ENCODE results near the gene HPSE2. TPM values are rescaled to one million over a fixed set of nuclear protein-coding genes. Genes with fewer than 3 reads are reported as not detected.
"Not testable (repeated sequence)": the region's sequence is repeated elsewhere in the genome, so short reads cannot be mapped to it uniquely, and the experiment has no call there.

Gene HPSE2
- total RNA-seq, 1 experiment from 2014 or later: 0.05 TPM

DNA sequence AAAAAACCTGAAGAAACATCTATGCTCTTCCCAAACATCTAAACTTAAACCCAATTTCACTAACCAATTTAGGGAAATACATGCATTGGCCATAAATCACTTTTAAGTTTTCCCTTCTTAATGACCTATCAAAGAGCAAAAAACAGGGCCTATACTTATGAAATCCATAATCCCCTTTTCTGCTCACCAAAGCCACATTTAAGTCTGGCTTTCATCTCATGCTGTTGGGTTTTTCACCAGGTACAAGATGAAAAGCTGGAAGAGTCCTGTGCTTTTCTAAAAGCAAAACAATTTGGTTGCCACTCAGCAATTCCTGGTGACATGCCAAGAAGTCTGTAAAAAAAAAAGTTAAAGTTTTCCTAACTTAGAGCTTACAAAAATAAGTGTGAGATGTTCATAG is 92.6 kb downstream of the HPSE2 start:
- Histone ChIP-seq H3K9me2 (ENCODE audit: insufficient read depth) (no peaks in the 10 kb centered on the region), H3K79me2 (ENCODE audit: insufficient read depth, low read length) (no peaks in the 10 kb centered on the region), H3K9ac (ENCODE audit: low read length) (no peak overlapping the region), H2AFZ (ENCODE audit: low read depth, low read length, poor library complexity, severe bottlenecking) (no peak overlapping the region), H3K4me1 (ENCODE audit: control insufficient read depth in 1 of 2, insufficient read depth in 2 of 2, low read length in 2 of 2) (peaks cover 0 to 5% of the 10 kb centered on the region in 2 experiments; a peak in 2 of 4 replicates), H3K4me3 (replicated peaks in 1 of 2; ENCODE audit: low read depth in 1 of 2, low read length in 2 of 2) (no peak overlapping the region), H3K27me3 (ENCODE audit: insufficient read depth, low read length) (peaks cover 41% of the 10 kb centered on the region), H4K20me1 (ENCODE audit: insufficient read depth) (no peaks in the 10 kb centered on the region), H3K27ac (ENCODE audit: low read depth, low read length) (no peak overlapping the region), H3K4me2 (ENCODE audit: low read length) (no peak overlapping the region), H3K36me3 (ENCODE audit: control insufficient read depth in 1 of 2, insufficient read depth in 2 of 2, low read length in 2 of 2) (no peaks in the 10 kb centered on the region), H3K9me3 (ENCODE audit: control insufficient read depth in 1 of 2, insufficient read depth in 1 of 2, low read depth in 1 of 2, low read length in 2 of 2) (no peaks in the 10 kb centered on the region)
- ATAC-seq: no peak
- CTCF ChIA-PET: no interaction called here
- POLR2A ChIA-PET: no interaction called here
- no peak for DNase-seq (ENCODE audit: low read depth, low spot score)
- no TSS peak for BruUV-seq (replicated peaks)
- RAD21 ChIA-PET (ENCODE audit: low non-redundant PET in 1 of 2, low total read pairs in 2 of 2, uncharacterized antibody in 2 of 2, unreplicated experiment in 2 of 2): no interaction called here
- intact Hi-C loops (cut with micrococcal nuclease): no loop called here
- no peak for TF ChIP-seq EZH2 (IDR thresholded peaks at IDR 0.05)
- TF ChIP-seq EZH2phosphoT487 (IDR thresholded peaks at IDR 0.05; ENCODE audit: borderline replicate concordance): no peak
- no peak for TF ChIP-seq SRF (IDR thresholded peaks at IDR 0.05; ENCODE audit: low read depth)
- no peak for TF ChIP-seq YY1 (IDR thresholded peaks at IDR 0.05; ENCODE audit: extremely low read depth, insufficient replicate concordance, low read depth, low read length)
- TF ChIP-seq CEBPB (IDR thresholded peaks at IDR 0.05; ENCODE audit: low read depth): no peak
- TF ChIP-seq, protein P1, sequence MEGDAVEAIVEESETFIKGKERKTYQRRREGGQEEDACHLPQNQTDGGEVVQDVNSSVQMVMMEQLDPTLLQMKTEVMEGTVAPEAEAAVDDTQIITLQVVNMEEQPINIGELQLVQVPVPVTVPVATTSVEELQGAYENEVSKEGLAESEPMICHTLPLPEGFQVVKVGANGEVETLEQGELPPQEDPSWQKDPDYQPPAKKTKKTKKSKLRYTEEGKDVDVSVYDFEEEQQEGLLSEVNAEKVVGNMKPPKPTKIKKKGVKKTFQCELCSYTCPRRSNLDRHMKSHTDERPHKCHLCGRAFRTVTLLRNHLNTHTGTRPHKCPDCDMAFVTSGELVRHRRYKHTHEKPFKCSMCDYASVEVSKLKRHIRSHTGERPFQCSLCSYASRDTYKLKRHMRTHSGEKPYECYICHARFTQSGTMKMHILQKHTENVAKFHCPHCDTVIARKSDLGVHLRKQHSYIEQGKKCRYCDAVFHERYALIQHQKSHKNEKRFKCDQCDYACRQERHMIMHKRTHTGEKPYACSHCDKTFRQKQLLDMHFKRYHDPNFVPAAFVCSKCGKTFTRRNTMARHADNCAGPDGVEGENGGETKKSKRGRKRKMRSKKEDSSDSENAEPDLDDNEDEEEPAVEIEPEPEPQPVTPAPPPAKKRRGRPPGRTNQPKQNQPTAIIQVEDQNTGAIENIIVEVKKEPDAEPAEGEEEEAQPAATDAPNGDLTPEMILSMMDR (IDR thresholded peaks at IDR 0.05 in 2 of 3, conservative IDR thresholded peaks at IDR 0.05 in 1 of 3; ENCODE audit: borderline replicate concordance in 1 of 3, insufficient read depth in 1 of 3, low read depth in 2 of 3, low read length in 2 of 3): no peak
- no peak for TF ChIP-seq SIN3A (IDR thresholded peaks at IDR 0.05; ENCODE audit: low read depth)
- no peak for TF ChIP-seq ZFX (IDR thresholded peaks at IDR 0.05)
- no peak for TF ChIP-seq FOSL1 (IDR thresholded peaks at IDR 0.05; ENCODE audit: low read depth)
- no peak for TF ChIP-seq CBX3 (IDR thresholded peaks at IDR 0.05; ENCODE audit: low read depth)
- TF ChIP-seq ZNF274 (IDR thresholded peaks at IDR 0.05; ENCODE audit: low read depth, low read length): no peak
- TF ChIP-seq JUND (IDR thresholded peaks at IDR 0.05): no peak
- no peak for TF ChIP-seq EGR1 (IDR thresholded peaks at IDR 0.05; ENCODE audit: low read depth)
- TF ChIP-seq, protein P2, sequence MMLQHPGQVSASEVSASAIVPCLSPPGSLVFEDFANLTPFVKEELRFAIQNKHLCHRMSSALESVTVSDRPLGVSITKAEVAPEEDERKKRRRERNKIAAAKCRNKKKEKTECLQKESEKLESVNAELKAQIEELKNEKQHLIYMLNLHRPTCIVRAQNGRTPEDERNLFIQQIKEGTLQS (IDR thresholded peaks at IDR 0.05): no peak
- TF ChIP-seq ELF1 (IDR thresholded peaks at IDR 0.05; ENCODE audit: borderline replicate concordance, low read depth): no peak
- no peak for TF ChIP-seq RAD21 (IDR thresholded peaks at IDR 0.05; ENCODE audit: low read depth)
- TF ChIP-seq TCF7L2 (IDR thresholded peaks at IDR 0.05; ENCODE audit: borderline replicate concordance, extremely low read depth, insufficient read depth, insufficient read length): no peak

DNA sequence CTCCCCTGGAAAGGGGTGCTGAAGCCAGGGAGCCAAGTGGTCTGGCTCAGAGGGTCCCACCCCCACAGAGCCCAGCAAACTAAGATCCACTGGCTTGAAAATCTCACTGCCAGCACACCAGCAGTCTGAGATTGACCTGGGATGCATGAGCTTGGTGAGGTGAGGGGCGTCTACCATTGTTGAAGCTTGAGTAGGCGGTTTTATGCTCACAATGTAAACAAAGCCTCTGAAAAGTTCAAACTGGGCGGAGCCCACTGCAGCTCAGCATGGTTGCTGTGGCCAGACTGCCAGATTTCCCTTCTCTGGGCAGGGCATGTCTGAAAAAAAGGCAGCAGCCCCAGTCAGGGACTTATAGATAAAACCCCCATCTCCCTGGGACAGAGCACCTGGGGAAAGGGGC is 102.8 kb downstream of the HPSE2 start:
- CTCF ChIA-PET; H3K9ac ChIP-seq (ENCODE audit: low read length); H3K36me3 ChIP-seq (ENCODE audit: control insufficient read depth in 1 of 2, insufficient read depth in 2 of 2, low read length in 2 of 2); H3K79me2 ChIP-seq (ENCODE audit: insufficient read depth, low read length); H2AFZ ChIP-seq (ENCODE audit: low read depth, low read length, poor library complexity, severe bottlenecking); H3K9me2 ChIP-seq (ENCODE audit: insufficient read depth); H3K9me3 ChIP-seq (ENCODE audit: control insufficient read depth in 1 of 2, insufficient read depth in 1 of 2, low read depth in 1 of 2, low read length in 2 of 2); H3K4me2 ChIP-seq (ENCODE audit: low read length); RAD21 ChIA-PET (ENCODE audit: low non-redundant PET in 1 of 2, low total read pairs in 2 of 2, uncharacterized antibody in 2 of 2, unreplicated experiment in 2 of 2); BruUV-seq (replicated peaks); H4K20me1 ChIP-seq (ENCODE audit: insufficient read depth); H3K4me3 ChIP-seq (replicated peaks in 1 of 2; ENCODE audit: low read depth in 1 of 2, low read length in 2 of 2); DNase-seq (ENCODE audit: low read depth, low spot score); H3K27ac ChIP-seq (ENCODE audit: low read depth, low read length); POLR2A ChIA-PET; intact Hi-C loops (cut with micrococcal nuclease); H3K4me1 ChIP-seq (ENCODE audit: control insufficient read depth in 1 of 2, insufficient read depth in 2 of 2, low read length in 2 of 2); ATAC-seq: not testable (repeated sequence)
- H3K27me3 ChIP-seq (ENCODE audit: insufficient read depth, low read length): peaks cover 33% of the 10 kb centered on the region

Measured in HCT116 (cell line).